NT2/D1 (cell line): Measurements from ENCODE around the gene FKTN.

Experiments used
- DNase-seq: peaks from one replicate; pipeline ENCODE4 v3.0.0-alpha.2; 2011; ENCODE audit warnings: low read depth, low spot score
- H3K27me3 ChIP-seq: 2 replicates; pipeline ENCODE4 v1.6.0; 2011; ENCODE audit warnings: mild to moderate bottlenecking; ENCODE audit not compliant: insufficient read length, insufficient read depth
- H3K36me3 ChIP-seq: 2 replicates; pipeline ENCODE4 v1.6.1; 2011; ENCODE audit warnings: mild to moderate bottlenecking, low read length, mixed read lengths; ENCODE audit not compliant: insufficient read depth, insufficient read length
- H3K4me1 ChIP-seq: 2 replicates; pipeline ENCODE4 v1.5.1; 2011; ENCODE audit not compliant: insufficient read depth, insufficient read length
- H3K4me3 ChIP-seq: 2 replicates; pipeline ENCODE4 v1.5.1; 2011; ENCODE audit warnings: low read depth; ENCODE audit not compliant: insufficient read length
- H3K9ac ChIP-seq: 2 replicates; pipeline ENCODE4 v1.6.0; 2011; ENCODE audit warnings: low read depth; ENCODE audit not compliant: insufficient read length
- H3K9me3 ChIP-seq: 2 replicates; pipeline ENCODE4 v1.5.1; 2011; ENCODE audit warnings: mild to moderate bottlenecking, low read length; ENCODE audit not compliant: insufficient read depth
- SUZ12 ChIP-seq: IDR thresholded peaks from 2 replicates; pipeline ENCODE4 v1.6.1; 2011; ENCODE audit not compliant: insufficient read length, insufficient read depth; ENCODE audit errors: extremely low read depth
- YY1 ChIP-seq: IDR thresholded peaks from 2 replicates; pipeline ENCODE4 v1.6.1; 2011; ENCODE audit not compliant: insufficient read length, insufficient read depth
- ZNF274 ChIP-seq: IDR thresholded peaks from 2 replicates; pipeline ENCODE4 v1.6.1; 2011; ENCODE audit warnings: mild to moderate bottlenecking, low read depth, low read length

FKTN gene

GRCh38 chr9:105593145-105593544 is 35.2 kb downstream of the FKTN start:
- no peaks in the 10 kb centered on the region for H3K4me1 ChIP-seq
- peaks cover 25% of the 10 kb centered on the region for H3K36me3 ChIP-seq
- DNase-seq, result peak; percentile 15
- H3K9ac ChIP-seq, result no peak overlapping the region
- peaks cover 36% of the 10 kb centered on the region for H3K9me3 ChIP-seq
- H3K4me3 ChIP-seq, result no peak overlapping the region
- TF ChIP-seq SUZ12, result no peak
- H3K27me3 ChIP-seq, result no peaks in the 10 kb centered on the region

DNA sequence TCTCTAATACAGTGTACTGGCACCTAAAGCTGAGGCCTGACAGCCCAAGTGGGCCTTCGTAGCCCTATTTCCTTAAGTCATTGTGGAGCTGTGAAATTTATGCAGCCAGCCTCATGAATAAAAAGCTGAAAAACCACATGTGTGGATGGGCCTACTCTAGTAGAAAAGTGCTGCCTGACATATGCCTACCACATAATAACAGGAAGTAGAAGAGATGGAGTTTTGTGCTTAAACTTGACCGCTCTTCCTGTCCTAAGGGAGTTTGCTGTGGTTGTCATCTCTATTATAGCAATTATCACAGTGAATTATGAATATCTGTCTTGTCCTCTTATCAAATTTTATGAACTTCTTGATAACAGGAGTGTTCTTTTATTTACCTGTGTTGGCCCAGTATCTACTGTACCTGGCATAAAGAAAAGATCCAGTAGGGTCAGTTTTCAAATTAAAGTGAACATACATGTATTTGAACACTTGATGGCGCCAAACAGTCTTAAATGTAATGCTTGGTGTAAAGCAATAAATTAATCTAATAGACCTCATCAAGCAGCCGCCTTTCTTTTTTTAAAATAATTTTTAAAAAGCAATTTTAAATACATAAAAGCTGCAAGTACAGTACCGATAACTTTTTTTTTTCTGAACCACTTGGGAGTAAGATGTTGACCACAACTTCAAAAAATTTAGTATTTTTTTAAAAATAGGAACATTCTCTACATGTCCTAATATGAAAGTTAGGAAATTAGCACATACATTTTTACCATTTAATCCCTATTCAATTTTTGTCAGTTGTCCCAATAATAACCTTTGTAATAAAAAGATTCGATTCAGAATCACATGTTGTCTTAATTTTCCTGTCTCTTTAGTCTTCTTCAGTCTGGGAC is 51.0 kb downstream of the FKTN start:
- Histone ChIP-seq H3K36me3 (peaks cover 16% of the 10 kb centered on the region), H3K4me3 (no peak overlapping the region), H3K27me3 (no peaks in the 10 kb centered on the region), H3K9me3 (no peaks in the 10 kb centered on the region), H3K9ac (no peak overlapping the region), H3K4me1 (no peaks in the 10 kb centered on the region)
- DNase-seq, result peak; percentile 32
- TF ChIP-seq ZNF274 (no peak), SUZ12 (no peak), YY1 (no peak)

DNA sequence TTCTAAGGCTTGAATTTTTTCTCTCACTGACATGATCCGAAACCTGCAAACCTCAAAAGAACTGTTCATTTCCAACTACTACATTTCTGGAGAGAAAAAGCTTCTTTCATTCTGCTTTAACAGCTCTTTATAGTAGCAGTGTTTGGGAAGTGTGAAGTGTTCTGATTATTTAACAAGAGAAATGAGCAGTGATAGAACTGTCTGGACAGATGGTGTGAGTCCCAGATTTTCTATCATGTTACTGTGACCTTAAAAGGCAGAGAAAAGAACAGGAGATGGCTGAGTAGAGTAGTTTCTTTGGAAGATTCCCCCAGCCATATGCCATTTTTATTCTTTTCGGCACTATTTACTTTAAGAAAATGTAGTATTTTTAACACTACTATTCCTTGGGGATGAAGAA is 63.1 kb downstream of the FKTN start:
- Histone ChIP-seq H3K9ac (no peak overlapping the region), H3K27me3 (no peaks in the 10 kb centered on the region), H3K36me3 (no peaks in the 10 kb centered on the region), H3K9me3 (no peaks in the 10 kb centered on the region), H3K4me3 (no peak overlapping the region), H3K4me1 (no peaks in the 10 kb centered on the region)
- DNase-seq, result no peak
- TF ChIP-seq ZNF274 (no peak), SUZ12 (no peak), YY1 (no peak)

- H3K36me3 ChIP-seq, result peaks cover 4% of the 10 kb centered on the region
- TF ChIP-seq YY1 (no peak), SUZ12 (no peak), ZNF274 (no peak)
These were observed 67.2 kb downstream of the FKTN start for GRCh38 chr9:105625088-105625487.

DNA sequence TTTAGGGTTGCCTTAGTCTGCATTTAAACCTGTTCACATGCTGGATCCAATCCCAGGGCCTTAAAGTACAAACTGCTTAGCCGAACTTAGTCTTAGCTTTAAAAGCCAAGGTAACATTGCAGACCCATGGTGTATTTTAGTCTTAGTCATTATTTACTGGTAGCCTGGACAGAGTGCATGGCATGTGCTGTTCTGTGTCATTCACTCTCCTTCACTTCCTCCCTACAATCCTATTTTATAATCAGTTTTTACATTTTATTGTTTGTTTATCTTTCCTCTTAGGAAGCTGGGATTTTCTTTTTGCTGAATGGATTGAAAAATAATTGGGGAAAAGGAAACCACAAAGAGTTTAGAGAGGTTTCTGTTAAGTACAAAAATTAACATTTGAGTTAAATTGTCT is 74.9 kb downstream of the FKTN start:
- H3K4me1 ChIP-seq, result no peaks in the 10 kb centered on the region
- no peak for TF ChIP-seq ZNF274
- TF ChIP-seq SUZ12, result no peak
- TF ChIP-seq YY1, result no peak

More at GRCh38 chr9:105625088-105625487, 67.2 kb downstream of the FKTN start:
- no peak overlapping the region for H3K4me3 ChIP-seq
- no peaks in the 10 kb centered on the region for H3K9me3 ChIP-seq
- no peaks in the 10 kb centered on the region for H3K27me3 ChIP-seq
- no peak overlapping the region for H3K9ac ChIP-seq
- no peaks in the 10 kb centered on the region for H3K4me1 ChIP-seq
- no peak for DNase-seq

GRCh38 chr9:105633411-105633810 is 75.5 kb downstream of the FKTN start:
- Histone ChIP-seq H3K4me3 (no peak overlapping the region), H3K36me3 (peaks cover 3% of the 10 kb centered on the region), H3K27me3 (no peaks in the 10 kb centered on the region), H3K4me1 (no peaks in the 10 kb centered on the region), H3K9me3 (no peaks in the 10 kb centered on the region), H3K9ac (no peak overlapping the region)
- TF ChIP-seq YY1 (no peak), ZNF274 (no peak), SUZ12 (no peak)
- DNase-seq, result no peak

More for the DNA sequence above, 74.9 kb downstream of the FKTN start:
- Histone ChIP-seq H3K36me3 (peaks cover 3% of the 10 kb centered on the region), H3K27me3 (no peaks in the 10 kb centered on the region), H3K9me3 (no peaks in the 10 kb centered on the region), H3K9ac (no peak overlapping the region), H3K4me3 (no peak overlapping the region)
- DNase-seq, result no peak

GRCh38 chr9:105636331-105636730 is 78.4 kb downstream of the FKTN start:
- TF ChIP-seq SUZ12, result no peak
- no peak for TF ChIP-seq ZNF274
- no peak for TF ChIP-seq YY1
- H3K9ac ChIP-seq, result no peak overlapping the region

More at GRCh38 chr9:105636331-105636730, 78.4 kb downstream of the FKTN start:
- peaks cover 5% of the 10 kb centered on the region for H3K36me3 ChIP-seq
- no peak overlapping the region for H3K4me3 ChIP-seq
- H3K9me3 ChIP-seq, result peaks cover 2% of the 10 kb centered on the region; the same call in 1 of the 2 replicates
- H3K27me3 ChIP-seq, result no peaks in the 10 kb centered on the region
- DNase-seq, result no peak
- no peaks in the 10 kb centered on the region for H3K4me1 ChIP-seq
